Osteocyte (in vitro differentiated cells): ENCODE measurements around the gene ADGRG4. TPM values are rescaled to one million over a fixed set of nuclear protein-coding genes. Genes with fewer than 3 reads are reported as not detected.
"Not testable (repeated sequence)": the region's sequence is repeated elsewhere in the genome, so short reads cannot be mapped to it uniquely, and the experiment has no call there.

Experiments
- DNase-seq: peaks from one replicate; pipeline ENCODE4 v3.0.0; 2021; ENCODE audit warnings: mixed read lengths; ENCODE audit not compliant: unreplicated experiment; ENCODE audit errors: extremely low spot score
- H3K27ac Mint-ChIP-seq: one replicate; pipeline ENCODE4 v1.8.0; 2021; ENCODE audit warnings: mild to moderate bottlenecking, mixed read lengths; ENCODE audit not compliant: unreplicated experiment
- H3K27me3 Mint-ChIP-seq: one replicate; pipeline ENCODE4 v1.8.0; 2021; ENCODE audit warnings: mixed read lengths; ENCODE audit not compliant: unreplicated experiment
- H3K36me3 Mint-ChIP-seq: one replicate; pipeline ENCODE4 v1.8.0; 2021; ENCODE audit warnings: mixed read lengths; ENCODE audit not compliant: unreplicated experiment
- H3K4me1 Mint-ChIP-seq: one replicate; pipeline ENCODE4 v1.8.0; 2021; ENCODE audit warnings: mixed read lengths; ENCODE audit not compliant: unreplicated experiment
- H3K4me3 Mint-ChIP-seq: one replicate; pipeline ENCODE4 v1.8.0; 2021; ENCODE audit warnings: mild to moderate bottlenecking, moderate library complexity, mixed read lengths; ENCODE audit not compliant: unreplicated experiment
- H3K9me3 Mint-ChIP-seq: one replicate; pipeline ENCODE4 v1.8.0; 2021; ENCODE audit warnings: mixed read lengths; ENCODE audit not compliant: unreplicated experiment
- CTCF ChIP-seq: fragments of 200-600 bp; sonication (generic); IDR thresholded peaks from 2 replicates; pipeline ENCODE4 v1.5.0; 2021; ENCODE audit warnings: antibody characterized with exemption, mild to moderate bottlenecking, moderate library complexity
- total RNA-seq: library from RNA; stranded (reverse); gene quantifications from 2 replicates; pipeline ENCODE4 v1.2.1, GENCODE V29; 2021

The ADGRG4 gene
- total RNA-seq, 1 donor from 2014 or later, result 0.16 TPM

GRCh38 chrX:136272325-136272724 is 28.4 kb upstream of the ADGRG4 start:
- Mint-ChIP-seq H3K9me3 (no peaks in the 10 kb centered on the region), H3K27ac (no peak overlapping the region), H3K36me3 (no peaks in the 10 kb centered on the region), H3K4me1 (no peaks in the 10 kb centered on the region), H3K4me3 (no peak overlapping the region), H3K27me3 (no peaks in the 10 kb centered on the region)
- peak; percentile 9 for TF ChIP-seq CTCF
- DNase-seq, result no peak

GRCh38 chrX:136273986-136274385 is 26.8 kb upstream of the ADGRG4 start:
- Mint-ChIP-seq H3K36me3 (no peaks in the 10 kb centered on the region), H3K9me3 (peaks cover 7% of the 10 kb centered on the region), H3K4me1 (no peaks in the 10 kb centered on the region), H3K4me3 (no peak overlapping the region), H3K27me3 (no peaks in the 10 kb centered on the region), H3K27ac (peak overlapping the region; percentile 34)
- DNase-seq, result no peak
- TF ChIP-seq CTCF, result no peak

GRCh38 chrX:136275553-136275952 is 25.2 kb upstream of the ADGRG4 start:
- TF ChIP-seq CTCF, result no peak

GRCh38 chrX:136286375-136286774 is 14.4 kb upstream of the ADGRG4 start:
- not testable (repeated sequence) for H3K4me3 Mint-ChIP-seq, H3K27ac Mint-ChIP-seq, H3K36me3 Mint-ChIP-seq, H3K9me3 Mint-ChIP-seq, H3K4me1 Mint-ChIP-seq, DNase-seq
- peaks cover 11% of the 10 kb centered on the region for H3K27me3 Mint-ChIP-seq

More at GRCh38 chrX:136275553-136275952, 25.2 kb upstream of the ADGRG4 start:
- Mint-ChIP-seq H3K27me3 (no peaks in the 10 kb centered on the region), H3K4me1 (no peaks in the 10 kb centered on the region), H3K27ac (no peak overlapping the region), H3K4me3 (no peak overlapping the region), H3K9me3 (peaks cover 9% of the 10 kb centered on the region), H3K36me3 (no peaks in the 10 kb centered on the region)
- DNase-seq, result no peak

GRCh38 chrX:136291824-136292223 is 8.9 kb upstream of the ADGRG4 start:
- Mint-ChIP-seq H3K9me3 (peaks cover 3% of the 10 kb centered on the region), H3K27ac (no peak overlapping the region), H3K36me3 (no peaks in the 10 kb centered on the region), H3K27me3 (peaks cover 20% of the 10 kb centered on the region), H3K4me1 (no peaks in the 10 kb centered on the region), H3K4me3 (no peak overlapping the region)
- no peak for DNase-seq
- no peak for TF ChIP-seq CTCF

GRCh38 chrX:136292656-136293055 is 8.1 kb upstream of the ADGRG4 start:
- H3K4me3 Mint-ChIP-seq, result no peak overlapping the region
- H3K27me3 Mint-ChIP-seq, result peaks cover 17% of the 10 kb centered on the region
- no peaks in the 10 kb centered on the region for H3K36me3 Mint-ChIP-seq
- H3K4me1 Mint-ChIP-seq, result no peaks in the 10 kb centered on the region
- no peak overlapping the region for H3K27ac Mint-ChIP-seq
- no peak for DNase-seq
- H3K9me3 Mint-ChIP-seq, result peaks cover 3% of the 10 kb centered on the region
- TF ChIP-seq CTCF, result no peak
